DND-41 (cell line): ENCODE measurements around the gene ATXN2.

Experiments used
- ATAC-seq: fragments of 200-7000 bp; cut with Tn5 transposase; 3 replicates; pipeline ENCODE4 v1.9.1; 2021; ENCODE audit warnings: low read depth; ENCODE audit not compliant: insufficient read depth
- DNase-seq: peaks from one replicate; pipeline ENCODE4 v3.0.0-alpha.2; 2020
- H2AFZ ChIP-seq: 2 replicates; pipeline ENCODE4 v1.6.0; 2012; ENCODE audit warnings: low read depth, low read length
- H3K27ac ChIP-seq: 2 replicates; pipeline ENCODE4 v1.5.1; 2012; ENCODE audit warnings: low read length, inconsistent platforms
- H3K27me3 ChIP-seq: fragments of 200-600 bp; sonication (generic); 2 replicates; pipeline ENCODE4 v1.6.0; 2012; ENCODE audit warnings: low read length, mild to moderate bottlenecking, inconsistent platforms; ENCODE audit not compliant: insufficient read depth, poor library complexity
- H3K36me3 ChIP-seq: 2 replicates; pipeline ENCODE4 v1.5.1; 2012; ENCODE audit warnings: low read length, inconsistent platforms; ENCODE audit not compliant: insufficient read depth
- H3K4me1 ChIP-seq: 2 replicates; pipeline ENCODE4 v1.5.1; 2012; ENCODE audit warnings: mild to moderate bottlenecking, low read length; ENCODE audit not compliant: insufficient read depth
- H3K4me2 ChIP-seq: 2 replicates; pipeline ENCODE4 v1.6.0; 2012; ENCODE audit warnings: mild to moderate bottlenecking, moderate library complexity, low read length, inconsistent platforms; ENCODE audit not compliant: insufficient read depth
- H3K4me3 ChIP-seq, 2 experiments: fragments of 200-600 bp in 1 of 2; shearing (Covaris generic) in 1 of 2; 2 replicates each; pipeline ENCODE4 v1.5.1; 2012 to 2016; ENCODE audit warnings: inconsistent platforms in 2 of 2, low read length in 2 of 2, mild to moderate bottlenecking in 2 of 2, low read depth in 1 of 2, moderate library complexity in 1 of 2
- H3K79me2 ChIP-seq: 2 replicates; pipeline ENCODE4 v1.6.0; 2012; ENCODE audit warnings: low read length, inconsistent platforms; ENCODE audit not compliant: insufficient read depth
- H3K9ac ChIP-seq: 2 replicates; pipeline ENCODE4 v1.6.0; 2012; ENCODE audit warnings: low read depth, mild to moderate bottlenecking, inconsistent platforms, low read length, moderate library complexity
- H3K9me3 ChIP-seq: 2 replicates; pipeline ENCODE4 v1.5.1; 2012; ENCODE audit warnings: low read length, moderate library complexity, mild to moderate bottlenecking, inconsistent platforms; ENCODE audit not compliant: insufficient read depth, severe bottlenecking
- H4K20me1 ChIP-seq: 2 replicates; pipeline ENCODE4 v1.6.0; 2012; ENCODE audit warnings: low read length; ENCODE audit not compliant: insufficient read depth
- EZH2 ChIP-seq: IDR thresholded peaks from 3 replicates; pipeline ENCODE4 v1.6.1; 2012; ENCODE audit warnings: borderline replicate concordance, low read depth, mild to moderate bottlenecking, moderate library complexity, low read length, inconsistent platforms; ENCODE audit not compliant: severe bottlenecking
- TF ChIP-seq, protein P1 (sequence below): IDR thresholded peaks from 2 replicates; pipeline ENCODE4 v1.5.1; 2012; ENCODE audit warnings: borderline replicate concordance, low read length, moderate library complexity, mild to moderate bottlenecking; ENCODE audit not compliant: poor library complexity, severe bottlenecking; ENCODE audit errors: extremely low read depth

ATXN2 gene

DNA sequence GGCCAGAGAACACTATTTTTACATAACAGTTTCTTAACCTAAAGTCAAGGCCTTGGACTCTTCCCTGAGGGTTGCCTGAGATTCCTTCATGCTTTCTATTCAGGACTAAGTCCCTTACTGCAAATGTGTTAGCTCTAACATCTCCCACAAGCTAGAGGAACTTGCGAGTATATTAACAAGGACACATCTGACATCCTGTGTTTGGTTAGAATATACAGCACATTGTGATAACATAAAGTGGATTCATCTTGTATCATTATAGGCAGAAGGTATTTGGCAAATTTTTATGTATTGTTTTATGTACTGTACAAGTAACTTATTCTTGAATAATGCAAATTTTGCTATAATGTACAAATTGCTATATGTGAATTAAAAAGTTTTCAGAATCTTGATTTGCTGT lies 147.9 kb downstream of the ATXN2 start:
- Histone ChIP-seq H3K4me1 (no peaks in the 10 kb centered on the region), H3K4me2 (no peak overlapping the region), H3K9me3 (no peaks in the 10 kb centered on the region), H4K20me1 (peaks cover 36% of the 10 kb centered on the region), H3K27ac (no peak overlapping the region), H3K79me2 (peaks cover 5% of the 10 kb centered on the region; the same call in 1 of the 2 replicates), H2AFZ (no peak overlapping the region), H3K4me3 (no peak overlapping the region), H3K9ac (no peak overlapping the region), H3K27me3 (no peaks in the 10 kb centered on the region), H3K36me3 (peaks cover 97% of the 10 kb centered on the region)
- TF ChIP-seq, protein P1, sequence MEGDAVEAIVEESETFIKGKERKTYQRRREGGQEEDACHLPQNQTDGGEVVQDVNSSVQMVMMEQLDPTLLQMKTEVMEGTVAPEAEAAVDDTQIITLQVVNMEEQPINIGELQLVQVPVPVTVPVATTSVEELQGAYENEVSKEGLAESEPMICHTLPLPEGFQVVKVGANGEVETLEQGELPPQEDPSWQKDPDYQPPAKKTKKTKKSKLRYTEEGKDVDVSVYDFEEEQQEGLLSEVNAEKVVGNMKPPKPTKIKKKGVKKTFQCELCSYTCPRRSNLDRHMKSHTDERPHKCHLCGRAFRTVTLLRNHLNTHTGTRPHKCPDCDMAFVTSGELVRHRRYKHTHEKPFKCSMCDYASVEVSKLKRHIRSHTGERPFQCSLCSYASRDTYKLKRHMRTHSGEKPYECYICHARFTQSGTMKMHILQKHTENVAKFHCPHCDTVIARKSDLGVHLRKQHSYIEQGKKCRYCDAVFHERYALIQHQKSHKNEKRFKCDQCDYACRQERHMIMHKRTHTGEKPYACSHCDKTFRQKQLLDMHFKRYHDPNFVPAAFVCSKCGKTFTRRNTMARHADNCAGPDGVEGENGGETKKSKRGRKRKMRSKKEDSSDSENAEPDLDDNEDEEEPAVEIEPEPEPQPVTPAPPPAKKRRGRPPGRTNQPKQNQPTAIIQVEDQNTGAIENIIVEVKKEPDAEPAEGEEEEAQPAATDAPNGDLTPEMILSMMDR: no peak
- no peak for TF ChIP-seq EZH2
- DNase-seq (no peak), ATAC-seq (no peak)

DNA sequence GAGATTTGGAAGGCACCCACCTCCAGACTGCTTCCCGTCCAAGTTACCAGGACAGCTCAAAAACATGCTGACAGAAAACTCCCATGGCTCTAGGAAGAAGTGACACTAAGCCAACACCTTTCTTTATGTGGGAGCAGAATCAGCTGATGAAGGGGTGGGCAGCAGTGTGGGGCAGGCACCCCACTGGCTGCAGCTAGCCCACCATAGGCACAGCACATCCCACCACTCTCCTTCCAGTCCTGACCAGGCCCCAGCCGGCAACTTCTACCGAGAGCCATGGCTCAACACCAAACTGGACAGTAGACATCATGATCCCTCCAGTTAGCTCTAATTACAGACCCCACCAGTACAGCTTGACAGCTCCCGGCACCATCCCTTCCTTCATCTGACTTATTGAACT lies 148.4 kb downstream of the ATXN2 start:
- TF ChIP-seq EZH2: no peak
- TF ChIP-seq, protein P1: no peak

DNA sequence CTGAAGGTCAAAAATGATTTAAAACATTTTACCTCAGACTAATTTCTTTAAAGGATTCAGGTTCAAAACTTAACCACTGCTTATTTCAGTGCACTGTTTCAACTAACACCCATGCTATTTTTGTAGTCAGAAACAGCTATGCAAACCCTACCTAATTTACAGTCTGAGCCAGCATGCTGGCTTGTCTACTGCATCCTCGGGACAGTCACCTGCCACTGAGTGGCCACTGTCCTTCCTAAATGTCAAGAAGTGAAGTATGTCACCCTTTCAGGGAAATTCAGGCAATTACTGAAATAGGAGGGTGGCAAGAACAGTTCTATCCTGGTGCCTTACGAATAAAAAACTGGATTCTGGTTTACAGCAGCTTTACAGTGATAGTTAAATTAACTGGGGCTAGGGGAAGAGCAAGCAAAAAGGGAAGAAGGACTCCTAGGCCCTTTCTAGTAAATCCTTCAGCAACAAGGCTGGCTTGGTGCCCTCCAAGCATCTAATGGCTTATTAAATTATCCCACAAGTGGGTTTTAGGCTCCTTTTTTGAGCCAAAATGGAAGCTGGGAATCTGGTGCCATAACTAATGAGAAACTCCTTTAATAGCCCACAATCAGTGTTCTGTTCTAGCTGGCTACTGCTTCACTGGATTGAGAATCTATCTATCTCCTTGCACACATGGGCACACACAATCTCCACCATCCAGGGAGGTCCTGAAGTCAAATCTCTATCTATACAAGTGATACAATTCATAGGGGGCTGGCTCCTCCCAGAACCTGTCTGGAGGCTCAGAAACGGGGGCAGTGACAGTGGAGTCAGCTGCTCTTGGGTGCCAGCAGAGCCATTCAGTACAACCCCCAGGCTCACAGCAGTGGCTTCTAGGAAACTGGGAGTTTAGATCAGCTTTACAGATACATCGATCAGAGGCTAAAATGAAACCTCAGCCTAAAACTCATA lies 150.0 kb downstream of the ATXN2 start:
- H3K27ac ChIP-seq: no peak overlapping the region
- peak; percentile 6 for DNase-seq
- ATAC-seq: no peak
- no peaks in the 10 kb centered on the region for H3K4me1 ChIP-seq
- no peak overlapping the region for H2AFZ ChIP-seq
- H3K79me2 ChIP-seq: peaks cover 17% of the 10 kb centered on the region
- H3K4me3 ChIP-seq: no peak overlapping the region
- H4K20me1 ChIP-seq: peaks cover 57% of the 10 kb centered on the region
- no peaks in the 10 kb centered on the region for H3K9me3 ChIP-seq
- peaks cover 96% of the 10 kb centered on the region for H3K36me3 ChIP-seq
- no peak overlapping the region for H3K4me2 ChIP-seq
- TF ChIP-seq, protein P1: no peak
- no peak for TF ChIP-seq EZH2
- no peak overlapping the region for H3K9ac ChIP-seq
- no peaks in the 10 kb centered on the region for H3K27me3 ChIP-seq

More for the DNA sequence above, 148.4 kb downstream of the ATXN2 start:
- no peak overlapping the region for H3K4me3 ChIP-seq
- no peaks in the 10 kb centered on the region for H3K4me1 ChIP-seq
- H2AFZ ChIP-seq: no peak overlapping the region
- no peak overlapping the region for H3K9ac ChIP-seq
- peaks cover 41% of the 10 kb centered on the region for H4K20me1 ChIP-seq
- 0 out of 2 replicates have a peak overlapping the region, but pooled peaks have one; percentile 20 for H3K27ac ChIP-seq
- no peak for ATAC-seq
- peaks cover 10% of the 10 kb centered on the region for H3K79me2 ChIP-seq
- no peak for DNase-seq
- H3K9me3 ChIP-seq: no peaks in the 10 kb centered on the region
- H3K36me3 ChIP-seq: peaks cover 97% of the 10 kb centered on the region
- H3K27me3 ChIP-seq: no peaks in the 10 kb centered on the region
- no peak overlapping the region for H3K4me2 ChIP-seq
